GM18505 (cell line): ENCODE data around the gene CDC20.

Source experiments
- ATAC-seq: cut with Tn5 transposase; IDR thresholded peaks from one replicate; pipeline ENCODE4 v1.9.1; 2021; ENCODE audit not compliant: unreplicated experiment
- POLR2A ChIP-seq: IDR thresholded peaks from 4 replicates; pipeline ENCODE4 v1.6.1; 2011; ENCODE audit warnings: borderline replicate concordance; ENCODE audit not compliant: insufficient read depth, insufficient read length; ENCODE audit errors: extremely low read depth

Gene CDC20

GRCh38 chr1:43358746-43359693 is at the start of gene CDC20:
TSS of gene CDC20 (plus strand) at chr1:43358981. CDS start at chr1:43359216, 235 bp downstream.
- ATAC-seq = peak; percentile 91
- peak; percentile 83 for TF ChIP-seq POLR2A

- TF ChIP-seq POLR2A = no peak
- no peak for ATAC-seq
Measured at GRCh38 chr1:43309405-43310025, 49.3 kb upstream of the CDC20 start.

- no peak for ATAC-seq
- TF ChIP-seq POLR2A = no peak
Measured at GRCh38 chr1:43311521-43311920, 47.3 kb upstream of the CDC20 start.

GRCh38 chr1:43312212-43312623 is 46.6 kb upstream of the CDC20 start:
- no peak for TF ChIP-seq POLR2A
- ATAC-seq = no peak

- TF ChIP-seq POLR2A = no peak
- no peak for ATAC-seq
Measured at GRCh38 chr1:43312663-43313515, 45.9 kb upstream of the CDC20 start.

- ATAC-seq = no peak
- TF ChIP-seq POLR2A = no peak
Measured at GRCh38 chr1:43313771-43314170, 45.0 kb upstream of the CDC20 start.

GRCh38 chr1:43314233-43314632 is 44.5 kb upstream of the CDC20 start:
- ATAC-seq = no peak
- no peak for TF ChIP-seq POLR2A

- no peak for TF ChIP-seq POLR2A
- no peak for ATAC-seq
Measured at GRCh38 chr1:43315481-43315880, 43.3 kb upstream of the CDC20 start.

- no peak for ATAC-seq
Measured at GRCh38 chr1:43315963-43316737, 42.6 kb upstream of the CDC20 start.

GRCh38 chr1:43316738-43317520 is 41.9 kb upstream of the CDC20 start:
- no peak for TF ChIP-seq POLR2A
- ATAC-seq = no peak

More at GRCh38 chr1:43315963-43316737, 42.6 kb upstream of the CDC20 start:
- no peak for TF ChIP-seq POLR2A

- no peak for ATAC-seq
- TF ChIP-seq POLR2A = no peak
Measured at GRCh38 chr1:43317817-43318471, 40.8 kb upstream of the CDC20 start.

- no peak for ATAC-seq
- TF ChIP-seq POLR2A = no peak
Measured at GRCh38 chr1:43318831-43319230, 40.0 kb upstream of the CDC20 start.

GRCh38 chr1:43319288-43319687 is 39.5 kb upstream of the CDC20 start:
- no peak for ATAC-seq
- TF ChIP-seq POLR2A = no peak
